IMR-90 (cell line): ENCODE results near the gene HAAO. TPM values are rescaled to one million over a fixed set of nuclear protein-coding genes. Genes with fewer than 3 reads are reported as not detected.

ENCODE experiments used
- ATAC-seq: fragments of 200-7000 bp; cut with Tn5 transposase; 2 replicates; pipeline ENCODE4 v1.9.1; 2020; ENCODE audit warnings: low read depth, mild to moderate bottlenecking, moderate library complexity
- BruUV-seq: library from RNA; stranded (reverse); fragments of 400-500 nt; replicated peaks from 2 replicates; lab custom pipeline; 2021; lab: Mats Ljungman, UMichigan
- CTCF ChIA-PET: fragments of 300-600 bp; formaldehyde crosslinking; extraction: SDS; loops from one replicate; lab custom pipeline; 2021; ENCODE audit warnings: antibody characterized with exemption; lab: Yijun Ruan, JAX
- POLR2A ChIA-PET: fragments of 300-600 bp; sonication (Branson Sonifier 250); formaldehyde crosslinking; loops from one replicate; lab custom pipeline; 2022; ENCODE audit warnings: antibody characterized with exemption; ENCODE audit not compliant: unreplicated experiment; lab: Charles Lee
- DNase-seq: peaks from one replicate; pipeline ENCODE4 v3.0.0; 2013
- H2AFZ ChIP-seq: replicated peaks from 2 replicates; pipeline ENCODE3; 2013; ENCODE audit warnings: low read length, mild to moderate bottlenecking; ENCODE audit not compliant: poor library complexity
- H2AK5ac ChIP-seq: 2 replicates; pipeline ENCODE4 v1.6.1; 2013; ENCODE audit warnings: low read depth, low read length, inconsistent platforms
- H2AK9ac ChIP-seq: replicated peaks from 2 replicates; pipeline ENCODE3; 2013; ENCODE audit warnings: mild to moderate bottlenecking, low read depth, low read length, moderate library complexity; ENCODE audit not compliant: poor library complexity
- H2BK120ac ChIP-seq: 2 replicates; pipeline ENCODE4 v1.6.1; 2013; ENCODE audit warnings: low read depth, low read length, inconsistent platforms
- H2BK15ac ChIP-seq: 3 replicates; pipeline ENCODE4 v1.6.1; 2013; ENCODE audit warnings: low read depth, low read length, inconsistent platforms
- H2BK20ac ChIP-seq: 2 replicates; pipeline ENCODE4 v1.6.1; 2013; ENCODE audit warnings: low read depth, mild to moderate bottlenecking, inconsistent platforms, low read length, moderate library complexity
- H2BK5ac ChIP-seq: 2 replicates; pipeline ENCODE4 v1.6.1; 2013; ENCODE audit warnings: mild to moderate bottlenecking, low read depth, low read length, inconsistent platforms; ENCODE audit not compliant: poor library complexity, severe bottlenecking
- H3K14ac ChIP-seq: replicated peaks from 2 replicates; pipeline ENCODE4 v1.6.1; 2013; ENCODE audit warnings: low read depth, low read length, inconsistent platforms
- H3K18ac ChIP-seq: 2 replicates; pipeline ENCODE4 v1.6.1; 2013; ENCODE audit warnings: low read depth, low read length, control low read depth
- H3K23ac ChIP-seq: 2 replicates; pipeline ENCODE4 v1.6.1; 2013; ENCODE audit warnings: low read depth, low read length, inconsistent platforms
- H3K27ac ChIP-seq: 2 replicates; pipeline ENCODE4 v1.5.1; 2013; ENCODE audit warnings: mild to moderate bottlenecking, control low read depth, low read length; ENCODE audit not compliant: insufficient read depth
- H3K27me3 ChIP-seq: 2 replicates; pipeline ENCODE4 v1.6.1; 2013; ENCODE audit warnings: low read length; ENCODE audit not compliant: control insufficient read depth, insufficient read depth
- H3K36me3 ChIP-seq: 2 replicates; pipeline ENCODE4 v1.6.1; 2013; ENCODE audit warnings: low read length, mixed read lengths; ENCODE audit not compliant: control insufficient read depth, insufficient read depth
- H3K4ac ChIP-seq: 2 replicates; pipeline ENCODE4 v1.6.1; 2013; ENCODE audit warnings: low read depth, low read length, inconsistent platforms
- H3K4me1 ChIP-seq: 2 replicates; pipeline ENCODE4 v1.6.1; 2013; ENCODE audit warnings: low read length, mixed read lengths; ENCODE audit not compliant: control insufficient read depth, insufficient read depth
- H3K4me2 ChIP-seq: 2 replicates; pipeline ENCODE4 v1.6.1; 2013; ENCODE audit warnings: low read depth, mild to moderate bottlenecking, control low read depth, low read length, moderate library complexity
- H3K4me3 ChIP-seq: 2 replicates; pipeline ENCODE4 v1.5.1; 2013; ENCODE audit warnings: low read depth, mild to moderate bottlenecking, control low read depth, low read length, moderate library complexity; ENCODE audit not compliant: insufficient read depth
- H3K56ac ChIP-seq: 2 replicates; pipeline ENCODE4 v1.6.1; 2013; ENCODE audit warnings: low read length, inconsistent platforms; ENCODE audit not compliant: insufficient read depth; ENCODE audit errors: extremely low read depth
- H3K79me1 ChIP-seq, 2 experiments: 2 replicates each; pipeline ENCODE4 v1.6.1; 2013; ENCODE audit warnings: low read length in 2 of 2, inconsistent platforms in 1 of 2, low read depth in 1 of 2
- H3K9ac ChIP-seq: 2 replicates; pipeline ENCODE4 v1.6.1; 2013; ENCODE audit warnings: low read depth, low read length, control low read depth
- H3K9me1 ChIP-seq: 2 replicates; pipeline ENCODE4 v1.6.1; 2013; ENCODE audit warnings: low read length, inconsistent platforms; ENCODE audit not compliant: insufficient read depth
- H3K9me3 ChIP-seq: 2 replicates; pipeline ENCODE4 v1.6.1; 2013; ENCODE audit warnings: low read length; ENCODE audit not compliant: control insufficient read depth, insufficient read depth
- H4K20me1 ChIP-seq: 2 replicates; pipeline ENCODE4 v1.6.1; 2013; ENCODE audit warnings: low read length, inconsistent platforms; ENCODE audit not compliant: insufficient read depth
- H4K5ac ChIP-seq: 2 replicates; pipeline ENCODE4 v1.6.1; 2013; ENCODE audit warnings: mild to moderate bottlenecking, low read depth, low read length, control low read depth
- H4K8ac ChIP-seq, 2 experiments: 2 replicates each; pipeline ENCODE4 v1.6.1; 2013; ENCODE audit warnings: low read depth in 2 of 2, low read length in 2 of 2, control low read depth in 1 of 2, inconsistent platforms in 1 of 2
- H4K91ac ChIP-seq: 2 replicates; pipeline ENCODE4 v1.6.1; 2013; ENCODE audit warnings: low read depth, low read length, inconsistent platforms; ENCODE audit not compliant: insufficient read depth
- CEBPB ChIP-seq: IDR thresholded peaks from 2 replicates; pipeline ENCODE4 v1.6.1; 2012; ENCODE audit warnings: low read depth, low read length, improper control_type of control experiment
- FOS ChIP-seq: fragments of 150-350 bp; IDR thresholded peaks from 2 replicates; pipeline ENCODE4 v1.6.1; 2016; ENCODE audit warnings: low read depth, low read length
- RAD21 ChIP-seq: IDR thresholded peaks from 2 replicates; pipeline ENCODE4 v1.6.1; 2012; ENCODE audit warnings: low read length, improper control_type of control experiment
- WGBS, 2 experiments: methylation state at CpG; one replicate each; pipeline versions ENCODE4 v1.1.5 to v1.1.7; 2013; ENCODE audit warnings: missing lambda C conversion rate in 2 of 2; ENCODE audit not compliant: insufficient read length in 1 of 2; ENCODE audit errors: extremely low coverage in 2 of 2; 5-methylcytosine and 5-hydroxymethylcytosine counted together
- dilution Hi-C: fragments of 300-500 bp; cut with HindIII; formaldehyde crosslinking; loops from one replicate; pipeline ENCODE4 v1.14.3; 2018; ENCODE audit warnings: low sequenced_read_pairs; ENCODE audit not compliant: unreplicated experiment
- in situ Hi-C: fragments of 300-500 bp; cut with MboI; formaldehyde crosslinking; loops from 3 replicates; pipeline ENCODE4 v1.14.3; 2019; ENCODE audit warnings: low sequenced_read_pairs, inconsistent platforms, mixed read lengths
- intact Hi-C: fragments of 100-400 bp; cut with micrococcal nuclease; formaldehyde crosslinking; loops from 2 replicates; pipeline ENCODE4 v1.10.0; 2022
- polyA plus RNA-seq, 3 experiments: library from polyadenylated mRNA; depleted of rRNA; stranded (reverse); fragments of >200 nt; gene quantifications; 2 replicates each; pipeline ENCODE4 v1.2.3, GENCODE V29; 2012; ENCODE audit warnings: low replicate concordance in 1 of 3
- total RNA-seq: library from RNA; depleted of rRNA; stranded (reverse); fragments of >200 nt; gene quantifications from 2 replicates; pipeline ENCODE4 v1.2.3, GENCODE V29; 2012

The HAAO gene
- total and polyA plus RNA-seq, 2 of the 4 experiments (the other 2 are of a cell fraction) = 0.05 to 0.18 TPM

- Histone ChIP-seq H3K9me3 (no peaks in the 10 kb centered on the region), H3K9ac (no peak overlapping the region), H2AFZ (no peak overlapping the region), H3K79me1 (no peaks in the 10 kb centered on the region), H2BK15ac (no peak overlapping the region), H3K4me2 (peak overlapping the region; percentile 30), H3K56ac (no peak overlapping the region), H3K4me3 (no peak overlapping the region), H3K4ac (no peak overlapping the region), H2BK20ac (no peak overlapping the region), H3K36me3 (no peaks in the 10 kb centered on the region), H3K18ac (no peak overlapping the region), H4K8ac (no peak overlapping the region), H3K27ac (no peak overlapping the region), H4K91ac (no peak overlapping the region), H2AK5ac (no peak overlapping the region), H2BK120ac (no peak overlapping the region), H2BK5ac (no peak overlapping the region), H3K9me1 (peaks cover 3% of the 10 kb centered on the region; the same call in 1 of the 2 replicates), H4K20me1 (no peaks in the 10 kb centered on the region), H4K5ac (no peak overlapping the region), H3K27me3 (no peaks in the 10 kb centered on the region), H3K4me1 (0 out of 2 replicates have a peak, but pooled peaks cover 2% of the 10 kb centered on the region), H2AK9ac (no peak overlapping the region), H3K23ac (no peak overlapping the region), H3K14ac (peak overlapping the region; percentile 33; the same call in 1 of the 2 replicates)
- dilution Hi-C loops = no loop called here
- intact Hi-C loops = no loop called here
- DNase-seq (peak; percentile 89), ATAC-seq (peak; percentile 92)
- ChIA-PET CTCF (no interaction called here), POLR2A (no interaction called here)
- 0 out of 2 replicates have a peak, but pooled peaks have one; percentile 39 for TF ChIP-seq FOS
- no peak for TF ChIP-seq RAD21
- TF ChIP-seq CEBPB = peak; percentile 79
- WGBS, 2 experiments = no CpG with 5 or more reads among the region's 7 CpGs
- BruUV-seq = no TSS peak
- in situ Hi-C loops = no loop called here
These were observed 69.8 kb downstream of the HAAO start for GRCh38 chr2:42722320-42723190.
